Measurements from ENCODE around the gene SEMA5A.

SEMA5A gene

GRCh38 chr5:9245071-9245470 is 300.8 kb downstream of the SEMA5A start:
- H3K4me1 ChIP-seq (ENCODE audit: low read length), result no peaks in the 10 kb centered on the region
- no peak for TF ChIP-seq EZH2phosphoT487 (IDR thresholded peaks at IDR 0.05; ENCODE audit: low read length)
- no peak for TF ChIP-seq EZH2 (optimal IDR thresholded peaks at IDR 0.05; ENCODE audit: low read depth, low read length)
- TF ChIP-seq CTCF (IDR thresholded peaks at IDR 0.05; ENCODE audit: low read length), result no peak
- no peak for DNase-seq
- H3K4me3 ChIP-seq (ENCODE audit: low read length), result no peak overlapping the region
- H3K4me2 ChIP-seq (ENCODE audit: low read depth, low read length), result no peak overlapping the region
- no peaks in the 10 kb centered on the region for H3K79me2 ChIP-seq (ENCODE audit: low read length)
- no peak overlapping the region for H3K9ac ChIP-seq (ENCODE audit: low read length)
- no peaks in the 10 kb centered on the region for H3K36me3 ChIP-seq (replicated peaks; ENCODE audit: insufficient read depth, low read length)
- H4K20me1 ChIP-seq (ENCODE audit: insufficient read depth, low read length), result no peaks in the 10 kb centered on the region
- H2AFZ ChIP-seq (ENCODE audit: low read length), result no peak overlapping the region
- H3K27ac ChIP-seq (ENCODE audit: low read length), result no peak overlapping the region
- no peaks in the 10 kb centered on the region for H3K27me3 ChIP-seq (replicated peaks; ENCODE audit: insufficient read depth, low read length)
- H3K9me3 ChIP-seq (replicated peaks; ENCODE audit: insufficient read depth, low read length), result no peaks in the 10 kb centered on the region
- H3K9me2 ChIP-seq (replicated peaks; ENCODE audit: insufficient read depth, low read length), result no peaks in the 10 kb centered on the region
- no peaks in the 10 kb centered on the region for H3F3A ChIP-seq (ENCODE audit: insufficient read depth, low read length)

- Histone ChIP-seq H3K9ac (ENCODE audit: low read length) (no peak overlapping the region), H3K27ac (ENCODE audit: low read length) (no peak overlapping the region), H3F3A (ENCODE audit: insufficient read depth, low read length) (no peaks in the 10 kb centered on the region), H3K4me3 (ENCODE audit: low read length) (no peak overlapping the region), H3K36me3 (replicated peaks; ENCODE audit: insufficient read depth, low read length) (no peaks in the 10 kb centered on the region), H3K4me1 (ENCODE audit: low read length) (no peaks in the 10 kb centered on the region), H3K9me2 (replicated peaks; ENCODE audit: insufficient read depth, low read length) (no peaks in the 10 kb centered on the region), H3K4me2 (ENCODE audit: low read depth, low read length) (no peak overlapping the region), H2AFZ (ENCODE audit: low read length) (no peak overlapping the region), H3K27me3 (replicated peaks; ENCODE audit: insufficient read depth, low read length) (no peaks in the 10 kb centered on the region), H3K79me2 (ENCODE audit: low read length) (no peaks in the 10 kb centered on the region), H3K9me3 (replicated peaks; ENCODE audit: insufficient read depth, low read length) (no peaks in the 10 kb centered on the region), H4K20me1 (ENCODE audit: insufficient read depth, low read length) (no peaks in the 10 kb centered on the region)
- no peak for TF ChIP-seq CTCF (IDR thresholded peaks at IDR 0.05; ENCODE audit: low read length)
- TF ChIP-seq EZH2 (optimal IDR thresholded peaks at IDR 0.05; ENCODE audit: low read depth, low read length), result no peak
- TF ChIP-seq EZH2phosphoT487 (IDR thresholded peaks at IDR 0.05; ENCODE audit: low read length), result no peak
- DNase-seq, result no peak
Measured at GRCh38 chr5:9244417-9244816, 301.5 kb downstream of the SEMA5A start.

- TF ChIP-seq EZH2 (optimal IDR thresholded peaks at IDR 0.05; ENCODE audit: low read depth, low read length) (no peak), EZH2phosphoT487 (IDR thresholded peaks at IDR 0.05; ENCODE audit: low read length) (no peak), CTCF (IDR thresholded peaks at IDR 0.05; ENCODE audit: low read length) (no peak)
- H4K20me1 ChIP-seq (ENCODE audit: insufficient read depth, low read length), result no peaks in the 10 kb centered on the region
- H3K4me3 ChIP-seq (ENCODE audit: low read length), result no peak overlapping the region
- H3K4me2 ChIP-seq (ENCODE audit: low read depth, low read length), result no peak overlapping the region
- H3K9me2 ChIP-seq (replicated peaks; ENCODE audit: insufficient read depth, low read length), result no peaks in the 10 kb centered on the region
- no peaks in the 10 kb centered on the region for H3K36me3 ChIP-seq (replicated peaks; ENCODE audit: insufficient read depth, low read length)
- H3K4me1 ChIP-seq (ENCODE audit: low read length), result no peaks in the 10 kb centered on the region
- no peak overlapping the region for H2AFZ ChIP-seq (ENCODE audit: low read length)
- no peaks in the 10 kb centered on the region for H3K79me2 ChIP-seq (ENCODE audit: low read length)
- H3K27ac ChIP-seq (ENCODE audit: low read length), result no peak overlapping the region
- no peaks in the 10 kb centered on the region for H3K9me3 ChIP-seq (replicated peaks; ENCODE audit: insufficient read depth, low read length)
- no peaks in the 10 kb centered on the region for H3F3A ChIP-seq (ENCODE audit: insufficient read depth, low read length)
- no peak for DNase-seq
- H3K27me3 ChIP-seq (replicated peaks; ENCODE audit: insufficient read depth, low read length), result no peaks in the 10 kb centered on the region
- H3K9ac ChIP-seq (ENCODE audit: low read length), result no peak overlapping the region
Measured at GRCh38 chr5:9241479-9242305, 304.2 kb downstream of the SEMA5A start.

Data from MM.1S (cell line).